ENCODE results near the gene POLD2.
A peak's percentile ranks its signal among the peaks of the same experiment; 100 is the strongest.
"Not testable (repeated sequence)": the region's sequence is repeated elsewhere in the genome, so short reads cannot be mapped to it uniquely, and the experiment has no call there.

Gene POLD2

GRCh38 chr7:44136731-44137130, 13.4 kb upstream of the POLD2 start:
- Mint-ChIP-seq H3K36me3 (ENCODE audit: low read depth) (no peaks in the 10 kb centered on the region), H3K27me3 (no peaks in the 10 kb centered on the region)
- intact Hi-C loops (cut with micrococcal nuclease), result no loop called here

GRCh38 chr7:44134943-44135628, 11.7 kb upstream of the POLD2 start:
- H3K9me3 Mint-ChIP-seq, result no peaks in the 10 kb centered on the region
- H3K4me3 Mint-ChIP-seq, result no peak overlapping the region
- intact Hi-C loops (cut with micrococcal nuclease), result no loop called here
- no peak overlapping the region for H3K27ac Mint-ChIP-seq
- H3K36me3 Mint-ChIP-seq (ENCODE audit: low read depth), result no peaks in the 10 kb centered on the region
- no peaks in the 10 kb centered on the region for H3K4me1 Mint-ChIP-seq (ENCODE audit: low read depth)
- H3K27me3 Mint-ChIP-seq, result no peaks in the 10 kb centered on the region

More at GRCh38 chr7:44136731-44137130, 13.4 kb upstream of the POLD2 start:
- Mint-ChIP-seq H3K27ac (no peak overlapping the region), H3K4me3 (no peak overlapping the region), H3K9me3 (no peaks in the 10 kb centered on the region), H3K4me1 (ENCODE audit: low read depth) (no peaks in the 10 kb centered on the region)

GRCh38 chr7:44133295-44133694, 9.9 kb upstream of the POLD2 start:
- no peaks in the 10 kb centered on the region for H3K9me3 Mint-ChIP-seq

GRCh38 chr7:44132039-44132438, 8.7 kb upstream of the POLD2 start:
- Mint-ChIP-seq H3K9me3 (no peaks in the 10 kb centered on the region), H3K4me1 (ENCODE audit: low read depth) (peaks cover 9% of the 10 kb centered on the region), H3K4me3 (no peak overlapping the region), H3K36me3 (ENCODE audit: low read depth) (no peaks in the 10 kb centered on the region), H3K27me3 (no peaks in the 10 kb centered on the region), H3K27ac (no peak overlapping the region)
- intact Hi-C loops (cut with micrococcal nuclease), result no loop called here

More at GRCh38 chr7:44133295-44133694, 9.9 kb upstream of the POLD2 start:
- H3K4me1 Mint-ChIP-seq (ENCODE audit: low read depth), result no peaks in the 10 kb centered on the region
- no peak overlapping the region for H3K27ac Mint-ChIP-seq
- no peaks in the 10 kb centered on the region for H3K27me3 Mint-ChIP-seq
- H3K36me3 Mint-ChIP-seq (ENCODE audit: low read depth), result no peaks in the 10 kb centered on the region
- intact Hi-C loops (cut with micrococcal nuclease), result no loop called here
- H3K4me3 Mint-ChIP-seq, result no peak overlapping the region

DNA sequence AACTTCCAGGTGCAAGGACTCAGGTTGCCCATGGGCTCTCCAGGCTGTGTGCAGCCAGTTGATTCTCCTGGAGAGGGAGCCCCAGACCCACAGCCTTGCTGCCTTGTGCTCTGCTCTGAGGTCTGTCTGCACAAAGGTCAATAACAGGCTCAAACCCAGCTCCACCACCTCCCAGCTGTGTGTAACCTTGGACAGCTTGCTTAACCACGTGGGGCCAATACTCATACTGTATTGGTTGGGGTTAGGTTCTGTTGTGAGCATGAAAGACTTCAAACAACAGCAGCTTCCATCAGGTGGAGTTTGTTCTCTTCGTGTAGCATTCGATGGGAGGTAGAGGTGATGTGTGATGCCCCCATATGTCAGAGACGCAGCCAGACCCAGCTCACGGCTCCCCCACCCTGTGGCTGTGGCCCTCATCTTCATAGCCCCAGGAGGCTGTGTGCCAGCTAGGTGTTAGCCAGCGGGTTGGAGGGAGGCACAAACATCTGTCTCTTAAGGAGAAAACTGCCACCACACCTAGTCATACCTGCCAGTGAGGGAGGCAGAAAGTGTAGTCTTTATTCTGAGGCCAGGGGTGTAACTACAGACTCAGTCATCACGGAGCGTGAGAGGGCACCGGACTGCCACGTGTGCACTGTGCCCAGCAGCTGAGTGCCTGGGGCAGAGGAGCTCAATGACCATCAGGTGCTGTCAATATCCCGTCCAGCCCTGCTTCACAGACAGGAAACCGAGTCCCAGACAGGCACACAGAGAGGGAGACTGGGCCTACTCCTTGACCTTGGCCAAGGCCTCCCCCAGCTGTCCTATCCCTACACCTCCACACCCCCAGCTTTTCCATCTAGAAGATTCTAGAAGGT, 8.1 kb upstream of the POLD2 start:
- no peaks in the 10 kb centered on the region for H3K9me3 Mint-ChIP-seq
- H3K4me3 Mint-ChIP-seq, result no peak overlapping the region
- intact Hi-C loops (cut with micrococcal nuclease), result no loop called here
- no peaks in the 10 kb centered on the region for H3K27me3 Mint-ChIP-seq
- H3K27ac Mint-ChIP-seq, result no peak overlapping the region
- peaks cover 9% of the 10 kb centered on the region for H3K4me1 Mint-ChIP-seq (ENCODE audit: low read depth)
- no peaks in the 10 kb centered on the region for H3K36me3 Mint-ChIP-seq (ENCODE audit: low read depth)

- intact Hi-C loops (cut with micrococcal nuclease), result no loop called here
- H3K4me1 Mint-ChIP-seq (ENCODE audit: low read depth), result peaks cover 13% of the 10 kb centered on the region
- H3K27me3 Mint-ChIP-seq, result peaks cover 2% of the 10 kb centered on the region
- no peak overlapping the region for H3K4me3 Mint-ChIP-seq
- H3K27ac Mint-ChIP-seq, result no peak overlapping the region
- no peaks in the 10 kb centered on the region for H3K9me3 Mint-ChIP-seq
- no peaks in the 10 kb centered on the region for H3K36me3 Mint-ChIP-seq (ENCODE audit: low read depth)
Measured at GRCh38 chr7:44128721-44129582, 5.6 kb upstream of the POLD2 start.

- intact Hi-C loops (cut with micrococcal nuclease), result no loop called here
- peaks cover 24% of the 10 kb centered on the region for H3K4me1 Mint-ChIP-seq (ENCODE audit: low read depth)
- H3K9me3 Mint-ChIP-seq, result no peaks in the 10 kb centered on the region
- H3K36me3 Mint-ChIP-seq (ENCODE audit: low read depth), result no peaks in the 10 kb centered on the region
- no peak overlapping the region for H3K4me3 Mint-ChIP-seq
- peaks cover 3% of the 10 kb centered on the region for H3K27me3 Mint-ChIP-seq
- no peak overlapping the region for H3K27ac Mint-ChIP-seq
Measured at GRCh38 chr7:44127161-44127560, 3.8 kb upstream of the POLD2 start.

DNA sequence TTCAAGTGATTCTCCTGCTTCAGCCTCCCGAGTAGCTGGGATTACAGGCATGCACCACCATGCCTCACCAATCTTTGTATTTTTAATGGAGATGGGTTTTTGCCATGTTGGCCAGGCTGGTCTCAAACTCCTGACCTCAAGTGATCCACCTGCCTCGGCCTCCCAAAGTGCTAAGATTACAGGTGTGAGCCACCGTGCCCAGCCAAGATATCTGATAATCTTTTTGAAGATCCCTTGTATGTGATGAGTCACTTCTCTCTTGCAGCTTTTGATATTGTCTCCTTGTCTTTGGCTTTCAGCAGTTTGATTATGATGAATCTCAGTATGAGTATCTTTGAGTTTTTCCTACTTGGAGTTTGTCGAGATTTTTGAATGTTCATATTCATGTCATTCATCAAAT, 3.2 kb upstream of the POLD2 start:
- intact Hi-C loops (cut with micrococcal nuclease); H3K4me3 Mint-ChIP-seq; H3K27ac Mint-ChIP-seq; H3K36me3 Mint-ChIP-seq (ENCODE audit: low read depth); H3K9me3 Mint-ChIP-seq; H3K27me3 Mint-ChIP-seq: not testable (repeated sequence)
- H3K4me1 Mint-ChIP-seq (ENCODE audit: low read depth), result peaks cover 28% of the 10 kb centered on the region

DNA sequence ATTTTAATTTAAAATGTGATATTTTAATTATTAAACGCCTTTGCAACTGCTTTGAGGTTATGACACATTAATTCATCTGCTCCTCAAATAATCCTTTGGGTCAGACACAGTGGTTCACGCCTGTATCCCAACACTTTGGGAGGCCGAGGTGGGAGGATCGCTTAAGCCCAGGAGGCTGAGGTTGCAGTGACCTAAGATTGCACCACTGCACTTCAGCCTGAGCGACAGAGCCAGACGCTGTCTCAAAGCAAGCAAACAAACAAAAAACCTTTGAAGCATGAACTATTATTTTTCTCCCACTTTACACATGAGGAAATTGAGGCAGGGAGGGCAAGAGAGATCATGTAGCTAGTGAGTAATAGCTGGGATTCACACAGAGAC, 1.5 kb upstream of the POLD2 start:
- intact Hi-C loops (cut with micrococcal nuclease), result loop anchor here (2.0 kb wide), 1 partner anchor 76 kb away; the partner anchor contains the start of gene YKT6
- Mint-ChIP-seq H3K36me3 (ENCODE audit: low read depth) (peaks cover 15% of the 10 kb centered on the region), H3K9me3 (no peaks in the 10 kb centered on the region), H3K4me3 (no peak overlapping the region), H3K27me3 (peaks cover 3% of the 10 kb centered on the region), H3K27ac (no peak overlapping the region), H3K4me1 (ENCODE audit: low read depth) (peaks cover 34% of the 10 kb centered on the region)

DNA sequence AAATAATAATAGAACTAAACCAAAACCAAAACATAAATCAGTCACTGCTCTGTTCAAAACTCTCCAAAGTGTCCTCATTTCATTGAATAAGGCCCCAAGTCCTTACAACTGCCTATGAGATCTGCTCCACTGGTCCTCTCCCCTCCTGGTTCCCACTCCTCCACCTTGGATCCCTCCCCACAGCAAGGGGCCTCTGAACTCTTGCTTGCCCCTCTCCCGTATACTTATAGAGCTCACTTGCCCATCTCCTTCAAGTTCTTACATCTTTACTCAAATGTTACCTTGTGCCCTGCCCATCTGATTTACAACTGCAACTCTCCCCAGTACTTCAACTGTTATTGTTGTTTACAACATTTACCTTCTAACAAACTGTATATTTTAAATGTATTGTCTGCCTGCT, 819 bp downstream of the POLD2 start:
- peak overlapping the region; percentile 65 for H3K4me3 Mint-ChIP-seq
- H3K27ac Mint-ChIP-seq, result peak overlapping the region; percentile 77
- H3K4me1 Mint-ChIP-seq (ENCODE audit: low read depth), result peaks cover 34% of the 10 kb centered on the region
- peaks cover 38% of the 10 kb centered on the region for H3K36me3 Mint-ChIP-seq (ENCODE audit: low read depth)
- H3K9me3 Mint-ChIP-seq, result no peaks in the 10 kb centered on the region
- intact Hi-C loops (cut with micrococcal nuclease), result no loop called here
- peaks cover 3% of the 10 kb centered on the region for H3K27me3 Mint-ChIP-seq

- H3K4me1 Mint-ChIP-seq (ENCODE audit: low read depth), result peaks cover 31% of the 10 kb centered on the region
- H3K36me3 Mint-ChIP-seq (ENCODE audit: low read depth), result peaks cover 45% of the 10 kb centered on the region
- H3K4me3 Mint-ChIP-seq, result no peak overlapping the region
- peaks cover 3% of the 10 kb centered on the region for H3K27me3 Mint-ChIP-seq
- no peaks in the 10 kb centered on the region for H3K9me3 Mint-ChIP-seq
- intact Hi-C loops (cut with micrococcal nuclease), result no loop called here
- H3K27ac Mint-ChIP-seq, result no peak overlapping the region
Measured at GRCh38 chr7:44121761-44122420, 1.5 kb downstream of the POLD2 start.

DNA sequence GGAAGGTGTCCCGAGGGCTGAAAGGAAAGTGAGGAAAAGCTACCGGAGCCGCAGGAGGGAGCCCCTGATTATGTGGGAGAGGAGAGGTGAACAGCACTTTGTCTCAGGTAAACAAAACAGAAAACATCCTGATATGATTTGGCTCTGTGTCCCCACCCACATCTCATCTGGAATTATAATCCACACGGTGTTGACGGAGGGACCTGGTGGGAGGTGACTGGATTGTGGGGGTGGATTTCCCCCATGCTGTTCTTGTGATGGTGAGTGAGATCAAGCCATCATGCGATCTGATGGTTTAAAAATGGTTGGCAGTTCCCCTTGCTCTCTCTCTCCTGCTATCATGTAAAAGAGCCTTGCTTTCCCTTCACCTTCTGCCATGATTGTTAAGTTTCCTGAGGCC, 3.0 kb downstream of the POLD2 start:
- H3K4me1 Mint-ChIP-seq (ENCODE audit: low read depth), result peaks cover 31% of the 10 kb centered on the region
- no peak overlapping the region for H3K4me3 Mint-ChIP-seq
- H3K27ac Mint-ChIP-seq, result no peak overlapping the region
- intact Hi-C loops (cut with micrococcal nuclease), result no loop called here
- H3K27me3 Mint-ChIP-seq, result peaks cover 3% of the 10 kb centered on the region
- no peaks in the 10 kb centered on the region for H3K9me3 Mint-ChIP-seq
- peaks cover 60% of the 10 kb centered on the region for H3K36me3 Mint-ChIP-seq (ENCODE audit: low read depth)

DNA sequence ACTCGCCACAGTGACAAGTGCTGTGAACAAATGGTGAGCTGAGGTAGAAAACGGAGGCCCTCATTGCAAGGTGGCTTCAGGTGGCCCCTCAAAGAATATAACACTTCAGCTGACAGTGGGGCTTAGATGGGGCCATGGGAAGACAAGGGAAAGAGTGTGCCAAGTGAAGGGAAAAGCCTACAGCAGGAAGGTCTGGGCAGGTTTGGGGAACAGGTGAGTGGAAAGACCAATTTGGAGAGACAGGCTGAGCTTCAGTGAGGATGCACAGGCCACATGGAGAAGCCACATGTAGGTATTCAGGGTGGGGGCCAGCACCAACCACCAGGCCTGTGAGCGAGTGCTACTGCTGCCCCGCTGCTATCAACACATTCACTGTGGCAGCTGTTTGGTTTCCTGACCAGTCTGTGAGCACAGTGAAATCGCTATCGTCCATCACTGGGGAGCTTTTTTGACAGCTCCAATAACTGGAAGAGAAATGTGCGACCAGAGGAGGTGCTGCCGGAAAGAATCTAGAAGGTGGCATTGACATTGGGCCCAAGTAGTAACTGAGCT, 3.4 kb downstream of the POLD2 start:
- H3K9me3 Mint-ChIP-seq, result no peaks in the 10 kb centered on the region
- H3K27ac Mint-ChIP-seq, result no peak overlapping the region
- peaks cover 3% of the 10 kb centered on the region for H3K27me3 Mint-ChIP-seq
- H3K4me1 Mint-ChIP-seq (ENCODE audit: low read depth), result peaks cover 31% of the 10 kb centered on the region
- peaks cover 64% of the 10 kb centered on the region for H3K36me3 Mint-ChIP-seq (ENCODE audit: low read depth)
- intact Hi-C loops (cut with micrococcal nuclease), result no loop called here
- H3K4me3 Mint-ChIP-seq, result no peak overlapping the region

Data from dendritic cell treated with granulocyte-macrophage colony-stimulating factor and Interleukin-4, amounts not matched to agents 40 ng/mL and 50 ng/mL, for 4 days (primary cell).